ENCODE results near the gene SLC13A2.
"Not testable (repeated sequence)": the region's sequence is repeated elsewhere in the genome, so short reads cannot be mapped to it uniquely, and the experiment has no call there.

The SLC13A2 gene, protein sequence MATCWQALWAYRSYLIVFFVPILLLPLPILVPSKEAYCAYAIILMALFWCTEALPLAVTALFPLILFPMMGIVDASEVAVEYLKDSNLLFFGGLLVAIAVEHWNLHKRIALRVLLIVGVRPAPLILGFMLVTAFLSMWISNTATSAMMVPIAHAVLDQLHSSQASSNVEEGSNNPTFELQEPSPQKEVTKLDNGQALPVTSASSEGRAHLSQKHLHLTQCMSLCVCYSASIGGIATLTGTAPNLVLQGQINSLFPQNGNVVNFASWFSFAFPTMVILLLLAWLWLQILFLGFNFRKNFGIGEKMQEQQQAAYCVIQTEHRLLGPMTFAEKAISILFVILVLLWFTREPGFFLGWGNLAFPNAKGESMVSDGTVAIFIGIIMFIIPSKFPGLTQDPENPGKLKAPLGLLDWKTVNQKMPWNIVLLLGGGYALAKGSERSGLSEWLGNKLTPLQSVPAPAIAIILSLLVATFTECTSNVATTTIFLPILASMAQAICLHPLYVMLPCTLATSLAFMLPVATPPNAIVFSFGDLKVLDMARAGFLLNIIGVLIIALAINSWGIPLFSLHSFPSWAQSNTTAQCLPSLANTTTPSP

DNA sequence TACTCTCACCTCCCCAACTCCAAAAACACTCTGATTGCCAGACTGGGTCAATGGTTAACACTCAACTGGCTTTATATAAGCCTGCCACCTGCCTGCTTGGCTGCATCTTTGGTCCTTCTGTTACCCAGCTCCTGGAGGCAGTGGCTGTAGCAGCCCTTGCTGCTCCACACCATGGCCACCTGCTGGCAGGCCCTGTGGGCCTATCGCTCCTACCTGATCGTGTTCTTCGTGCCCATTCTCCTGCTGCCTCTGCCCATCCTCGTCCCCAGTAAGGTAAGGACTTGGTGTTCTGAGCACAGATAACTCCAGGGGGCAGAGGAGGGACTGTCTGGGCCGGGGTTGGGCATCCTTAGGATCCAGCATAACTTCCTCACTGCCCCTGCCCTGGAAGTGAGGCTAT, at the start of gene SLC13A2:
TSS of gene SLC13A2 (plus strand) at position 103 of the 400 bp plus-strand sequence. CDS start at position 172, 69 bp downstream.
- no peak for DNase-seq

DNA sequence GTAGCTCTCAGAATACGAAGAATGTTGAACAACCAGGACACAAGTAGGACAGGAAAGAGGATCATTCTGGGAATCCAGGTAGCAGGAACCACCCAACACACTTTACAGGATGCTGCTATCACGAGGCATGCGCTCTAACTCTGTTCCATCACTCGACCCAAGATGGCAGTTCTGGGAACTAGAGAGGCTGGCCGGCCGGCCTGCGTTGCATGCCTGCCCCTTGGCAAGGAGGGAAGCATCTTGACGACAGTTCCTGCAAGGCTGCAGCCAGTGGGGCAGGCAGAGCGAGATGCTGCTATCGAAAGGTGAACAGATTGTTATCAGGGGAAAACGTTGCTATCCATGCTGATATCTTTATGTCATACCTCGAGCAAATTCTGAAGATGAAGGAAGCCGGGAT, 48.2 kb upstream of the SLC13A2 start:
- no peak for DNase-seq

DNA sequence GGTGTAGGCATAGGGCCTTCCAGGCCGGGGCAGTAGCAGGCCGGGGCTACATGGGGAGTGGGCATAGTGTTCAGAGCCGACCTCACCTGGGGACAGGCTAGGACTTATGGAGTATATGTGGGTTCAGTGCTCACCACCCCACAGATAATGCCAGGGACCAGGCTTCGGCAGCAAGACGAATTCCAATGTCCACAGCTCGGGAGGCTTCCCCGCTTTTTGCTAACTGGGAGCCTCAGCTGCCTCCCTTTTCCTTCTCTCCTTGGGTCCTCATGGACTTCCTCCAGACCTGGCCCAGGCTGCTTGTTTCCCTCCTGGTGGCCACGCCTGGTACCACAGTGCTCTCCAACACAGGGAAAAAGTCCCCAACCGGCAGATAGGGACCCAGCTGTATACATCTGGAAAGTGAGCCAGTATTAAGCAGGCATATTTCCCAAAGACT, 47.3 kb upstream of the SLC13A2 start:
- no peak for DNase-seq

DNA sequence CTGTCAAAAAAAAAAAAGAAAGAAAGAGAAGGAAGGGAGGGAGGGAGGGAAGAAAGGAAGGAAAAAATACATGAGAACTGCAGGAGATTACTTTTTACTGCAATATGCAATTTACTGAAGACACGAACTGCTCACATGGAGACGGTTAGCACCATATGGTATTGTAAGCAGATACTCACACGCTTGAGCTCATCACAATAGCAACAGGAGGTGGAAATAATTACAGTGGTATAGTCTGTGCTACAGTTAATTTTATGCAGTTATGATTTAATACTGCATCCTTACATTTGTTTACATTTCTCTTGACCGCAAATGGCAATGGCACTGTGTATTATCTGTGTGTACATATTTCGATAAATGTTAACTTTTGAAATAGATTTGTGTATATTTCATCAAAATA, 46.1 kb upstream of the SLC13A2 start:
- DNase-seq: no peak

DNA sequence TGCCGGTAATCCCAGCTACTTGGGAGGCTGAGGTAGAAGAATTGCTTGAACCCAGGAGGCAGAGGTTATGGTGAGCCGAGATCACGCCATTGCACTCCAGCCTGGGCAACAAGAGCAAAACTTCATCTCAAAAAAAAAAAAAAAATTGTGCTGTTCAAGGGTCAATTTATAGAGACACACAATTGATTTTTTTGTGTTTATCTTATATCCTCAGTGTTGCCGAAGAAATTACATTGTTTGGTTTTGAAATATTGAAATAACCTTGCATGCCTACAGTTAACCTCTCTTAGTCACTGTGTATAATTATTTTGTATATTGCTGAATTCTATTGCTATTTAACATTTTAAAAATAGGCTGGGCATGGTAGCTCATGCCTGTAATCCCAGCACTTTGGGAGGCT, 45.5 kb upstream of the SLC13A2 start:
- not testable (repeated sequence) for DNase-seq

DNA sequence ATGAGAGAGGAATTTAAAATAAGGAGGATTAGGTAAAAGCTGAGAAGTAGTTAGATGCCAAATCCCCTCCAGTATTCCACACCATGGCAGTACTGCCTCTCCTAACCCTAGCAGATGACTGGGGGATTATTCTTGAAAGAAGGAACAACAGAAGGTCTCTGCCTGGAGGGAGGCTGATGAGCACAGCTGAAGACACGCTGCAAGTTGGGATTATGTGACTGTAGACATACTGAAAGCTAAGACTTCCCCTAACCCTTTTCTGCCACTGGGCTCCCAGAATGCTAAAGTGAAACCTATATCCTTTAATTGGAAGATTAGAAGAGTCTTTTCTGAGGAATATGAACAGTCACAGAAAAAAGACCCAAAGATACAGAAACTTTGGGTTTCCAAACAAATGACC, 39.7 kb upstream of the SLC13A2 start:
- DNase-seq: no peak

DNA sequence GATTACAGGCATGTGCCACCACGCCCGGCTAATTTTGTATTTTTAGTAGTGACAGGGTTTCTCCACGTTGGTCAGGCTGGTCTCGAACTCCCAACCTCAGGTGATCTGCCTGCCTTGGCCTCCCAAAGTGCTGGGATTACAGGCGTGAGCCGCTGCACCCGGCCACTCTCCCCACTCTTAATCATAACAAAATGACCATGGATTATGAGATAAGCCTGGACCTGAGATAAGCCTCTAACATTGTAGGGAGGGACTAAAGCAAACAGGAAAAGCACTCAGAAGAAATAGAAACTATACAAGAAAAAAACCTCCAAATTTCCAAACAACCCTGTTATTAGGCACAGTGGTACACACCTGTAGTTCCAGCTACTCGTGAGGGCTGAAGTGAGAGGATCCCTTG, 39.1 kb upstream of the SLC13A2 start:
- DNase-seq: not testable (repeated sequence)

DNA sequence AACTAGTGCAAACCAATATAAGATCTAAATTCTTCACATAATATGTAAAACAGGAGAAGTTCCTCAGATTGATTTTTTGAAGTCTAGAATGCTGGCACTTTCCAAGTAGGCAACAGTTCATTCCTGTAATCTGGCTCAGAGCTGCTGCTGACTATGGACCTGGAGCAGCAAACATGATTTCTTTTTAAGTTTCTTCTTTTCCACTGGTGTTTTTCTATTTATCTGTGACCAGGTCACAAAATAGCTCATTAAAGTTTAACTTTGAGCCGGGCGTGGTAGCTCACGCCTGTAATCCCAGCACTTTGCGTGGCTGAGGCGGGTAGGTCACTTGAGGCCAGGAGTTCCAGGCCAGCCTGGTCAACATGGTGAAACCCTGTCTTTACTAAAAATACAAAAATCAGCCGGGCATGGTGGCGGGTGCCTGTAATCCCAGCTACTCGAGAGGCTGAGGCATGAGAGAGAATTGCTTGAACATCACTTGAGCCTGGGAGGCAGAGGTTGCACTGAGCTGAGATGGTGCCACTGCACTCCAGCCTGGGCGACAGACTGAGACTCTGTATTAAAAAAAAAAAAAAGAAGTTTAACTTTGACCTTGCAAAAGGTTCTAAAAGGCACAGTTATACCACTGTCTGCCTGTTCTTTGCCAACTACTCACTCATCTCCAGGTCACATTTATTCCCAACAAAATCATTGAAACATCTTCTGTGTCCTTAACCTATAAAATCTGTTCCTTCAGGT, 29.4 kb upstream of the SLC13A2 start:
- no peak for DNase-seq

DNA sequence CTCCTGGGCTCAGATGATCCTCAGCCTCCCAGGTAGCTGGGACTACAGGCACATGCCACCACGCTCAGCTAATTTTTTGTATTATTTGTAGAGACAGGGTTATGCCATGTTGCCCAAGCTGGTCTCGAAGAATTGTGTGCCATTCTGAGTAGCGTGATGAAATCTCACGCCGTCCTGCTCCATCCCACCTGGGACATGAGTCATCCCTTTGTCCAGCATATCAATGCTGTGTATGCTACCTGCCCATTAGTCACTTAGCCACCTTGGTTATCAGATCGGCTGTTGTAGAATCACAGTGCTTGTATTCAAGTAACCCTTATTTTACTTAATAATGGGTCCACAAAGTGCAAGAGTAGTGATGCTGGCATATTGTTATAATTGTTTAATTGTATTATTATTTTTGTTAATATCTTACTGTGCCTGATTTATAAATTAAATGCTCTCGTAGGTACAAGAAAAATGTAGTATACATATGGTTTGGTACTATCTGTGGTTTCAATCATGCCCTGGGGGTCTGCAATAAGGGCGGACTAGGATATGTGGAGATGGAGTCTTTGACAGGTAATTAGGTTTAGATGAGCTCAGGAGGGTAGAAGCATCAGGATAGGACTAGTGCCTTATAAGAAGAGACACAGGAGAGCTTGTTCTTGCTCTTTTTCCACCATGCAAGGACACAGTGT, 26.6 kb upstream of the SLC13A2 start:
- no peak for DNase-seq

DNA sequence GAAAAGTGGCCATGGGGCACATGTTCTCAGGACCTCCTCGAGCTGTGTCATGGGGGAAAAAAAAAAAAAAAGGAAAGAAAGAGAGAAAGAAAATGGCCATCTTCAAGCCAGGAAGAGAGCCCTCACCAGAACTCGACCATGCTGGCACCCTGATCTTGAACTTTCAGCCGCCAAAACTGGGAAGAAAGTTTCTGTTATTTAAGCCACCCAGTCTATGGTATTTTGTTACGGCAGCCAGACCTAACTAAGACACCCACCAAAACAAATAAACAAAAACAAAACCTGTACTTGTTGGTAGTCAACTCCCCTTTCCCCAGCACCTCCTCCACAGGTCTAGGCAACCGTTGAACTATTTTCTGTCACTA, 26.1 kb upstream of the SLC13A2 start:
- DNase-seq: no peak

DNA sequence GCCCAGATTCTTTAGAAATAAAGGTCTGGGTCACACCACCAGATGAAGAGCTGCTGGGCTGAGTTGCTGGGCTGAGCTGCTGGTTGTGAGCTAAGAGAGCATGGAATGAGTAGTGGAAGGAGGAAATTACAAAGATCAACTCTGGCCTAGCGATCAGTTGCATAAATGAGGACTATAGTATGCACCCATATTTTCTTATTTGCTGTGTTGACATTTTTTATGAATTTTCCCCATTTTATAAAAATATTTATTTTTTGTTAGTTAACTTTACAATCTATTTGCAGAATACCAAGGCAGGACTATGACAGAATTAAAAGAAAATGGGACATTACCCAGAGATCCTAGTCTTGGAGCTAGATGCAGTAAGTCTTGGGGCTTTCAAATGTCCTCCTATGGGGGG, 23.6 kb upstream of the SLC13A2 start:
- DNase-seq: no peak

DNA sequence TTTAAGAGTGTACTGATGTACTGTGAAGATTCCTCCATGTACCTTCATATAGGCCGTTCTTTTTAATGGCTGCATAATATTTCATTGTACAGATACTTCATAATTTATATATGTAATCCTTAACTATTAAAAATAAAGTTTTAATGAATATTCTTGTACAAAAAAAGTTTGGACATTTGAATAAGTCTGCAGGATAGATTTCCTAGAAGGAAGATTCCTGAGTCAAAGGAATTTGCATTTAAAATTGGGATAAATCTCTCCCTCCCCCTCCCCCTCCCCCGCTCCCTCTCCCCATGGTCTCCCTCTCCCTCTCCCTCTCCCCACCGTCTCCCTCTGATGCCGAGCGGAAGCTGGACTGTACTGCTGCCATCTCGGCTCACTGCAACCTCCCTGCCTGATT, 15.6 kb upstream of the SLC13A2 start:
- no peak for DNase-seq

DNA sequence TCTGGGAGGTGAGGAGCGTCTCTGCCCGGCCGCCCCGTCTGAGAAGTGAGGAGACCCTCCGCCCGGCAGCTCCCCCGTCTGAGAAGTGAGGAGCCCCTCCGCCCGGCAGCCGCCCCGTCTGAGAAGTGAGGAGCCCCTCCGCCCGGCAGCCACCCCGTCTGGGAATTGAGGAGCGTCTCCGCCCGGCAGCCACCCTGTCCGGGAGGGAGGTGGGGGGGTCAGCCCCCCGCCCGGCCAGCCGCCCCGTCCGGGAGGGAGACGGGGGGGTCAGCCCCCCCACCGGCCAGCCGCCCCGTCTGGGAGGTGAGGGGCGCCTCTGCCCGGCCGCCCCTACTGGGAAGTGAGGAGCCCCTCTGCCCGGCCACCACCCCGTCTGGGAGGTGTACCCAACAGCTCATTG, 14.6 kb upstream of the SLC13A2 start:
- not testable (repeated sequence) for DNase-seq

DNA sequence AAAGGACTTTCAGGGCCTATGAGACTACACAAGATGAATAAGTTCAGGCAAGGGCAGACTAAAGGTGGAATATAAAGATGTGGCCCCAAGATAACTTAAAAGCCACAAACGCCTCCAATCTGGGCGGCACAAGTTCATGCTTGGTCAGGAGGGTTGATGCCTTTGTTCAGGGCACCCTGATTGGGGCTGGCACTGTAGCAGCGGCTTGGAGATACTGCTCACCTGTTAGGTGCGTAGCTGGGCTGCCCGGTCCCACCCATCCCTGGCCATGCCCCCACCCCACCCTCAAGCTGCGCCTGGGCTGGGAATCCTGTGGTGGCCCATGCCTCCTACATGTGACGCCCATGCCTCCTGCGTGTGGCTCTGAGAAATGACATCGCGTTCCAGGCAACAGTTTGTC, 12.5 kb upstream of the SLC13A2 start:
- DNase-seq: no peak

DNA sequence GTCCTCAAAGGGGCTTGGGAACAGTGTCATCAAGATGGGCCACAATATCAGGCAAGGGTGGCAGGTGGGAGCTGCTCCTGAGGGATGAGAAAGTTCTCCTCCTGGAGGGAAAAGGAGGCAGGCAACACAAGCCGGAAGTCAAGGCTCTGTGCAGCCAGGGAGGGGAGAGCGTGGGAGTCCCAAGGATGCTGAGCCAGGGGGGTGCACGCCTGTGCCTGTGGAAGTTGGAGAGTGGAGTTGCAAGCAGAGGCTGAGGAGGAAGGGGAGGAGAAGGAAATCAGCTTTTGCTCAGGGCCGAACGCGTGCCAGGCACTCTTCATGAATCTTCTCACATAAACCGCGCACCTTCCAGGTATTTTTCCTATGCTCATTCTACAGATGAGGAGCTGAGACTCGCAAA, 7.4 kb upstream of the SLC13A2 start:
- no peak for DNase-seq

DNA sequence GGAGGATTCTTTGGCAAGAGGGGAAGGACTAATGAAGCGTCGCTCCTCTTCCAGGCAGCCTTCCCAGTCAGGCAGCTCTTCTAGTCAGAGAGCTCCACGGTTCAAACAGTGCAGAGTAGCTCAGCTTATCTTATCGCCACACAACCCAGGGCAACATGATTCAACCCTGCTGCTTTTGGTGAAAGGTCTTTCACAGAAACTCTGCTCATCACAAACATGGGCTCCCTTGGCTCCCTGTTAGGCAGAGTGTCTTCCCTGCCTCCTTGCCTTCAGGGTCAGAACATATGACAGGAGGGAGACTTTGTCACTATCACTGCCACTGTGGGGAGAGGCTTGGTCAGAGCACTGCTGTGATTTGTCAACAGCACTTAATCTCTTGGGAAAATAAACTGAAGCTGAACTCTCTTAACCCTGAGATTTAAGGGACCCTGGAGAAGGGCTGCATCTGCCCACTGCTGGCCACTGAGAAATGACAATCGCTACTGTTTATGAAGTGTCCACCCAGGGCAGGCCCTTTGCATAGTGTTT, 6.9 kb upstream of the SLC13A2 start:
- DNase-seq: no peak

DNA sequence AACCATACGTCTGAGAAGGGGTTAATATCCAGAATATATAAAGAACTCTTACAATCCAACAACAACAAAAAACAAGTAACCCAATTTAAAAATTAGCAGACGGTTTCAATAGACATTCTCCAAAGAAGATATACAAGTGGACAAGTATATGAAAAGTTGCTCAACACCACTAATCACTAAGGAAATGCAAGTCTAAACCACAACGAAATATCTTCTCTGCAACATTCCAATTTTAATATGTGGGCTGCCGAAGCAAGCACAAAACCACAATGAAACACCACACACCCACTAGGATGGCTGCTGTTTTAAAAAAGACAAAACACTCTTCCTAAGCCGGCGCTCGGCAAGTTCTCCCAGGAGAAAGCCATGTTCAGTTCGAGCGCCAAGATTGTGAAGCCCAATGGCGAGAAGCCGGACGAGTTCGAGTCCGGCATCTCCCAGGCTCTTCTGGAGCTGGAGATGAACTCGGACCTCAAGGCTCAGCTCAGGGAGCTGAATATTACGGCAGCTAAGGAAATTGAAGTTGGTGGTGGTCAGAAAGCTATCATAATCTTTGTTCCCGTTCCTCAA, 5.9 kb upstream of the SLC13A2 start:
- no peak for DNase-seq

DNA sequence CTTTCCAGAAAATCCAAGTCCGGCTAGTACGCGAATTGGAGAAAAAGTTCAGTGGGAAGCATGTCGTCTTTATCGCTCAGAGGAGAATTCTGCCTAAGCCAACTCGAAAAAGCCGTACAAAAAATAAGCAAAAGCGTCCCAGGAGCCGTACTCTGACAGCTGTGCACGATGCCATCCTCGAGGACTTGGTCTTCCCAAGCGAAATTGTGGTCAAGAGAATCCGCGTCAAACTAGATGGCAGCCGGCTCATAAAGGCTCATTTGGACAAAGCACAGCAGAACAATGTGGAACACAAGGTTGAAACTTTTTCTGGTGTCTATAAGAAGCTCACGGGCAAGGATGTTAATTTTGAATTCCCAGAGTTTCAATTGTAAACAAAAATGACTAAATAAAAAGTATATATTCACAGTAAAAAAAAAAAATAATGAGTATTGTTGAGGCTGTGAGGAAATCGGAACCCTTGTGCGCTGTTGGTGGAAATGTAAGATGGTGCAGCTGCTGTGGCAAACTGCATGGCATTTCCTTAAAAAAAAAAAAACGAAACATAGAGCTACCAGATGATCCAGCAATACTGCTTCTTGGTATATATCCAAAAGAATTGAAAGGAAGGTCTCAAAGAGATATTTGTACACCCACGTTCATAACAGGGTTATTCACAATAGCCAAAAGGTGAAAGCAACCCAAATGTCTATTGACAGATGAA, 5.3 kb upstream of the SLC13A2 start:
- DNase-seq: not testable (repeated sequence)

DNA sequence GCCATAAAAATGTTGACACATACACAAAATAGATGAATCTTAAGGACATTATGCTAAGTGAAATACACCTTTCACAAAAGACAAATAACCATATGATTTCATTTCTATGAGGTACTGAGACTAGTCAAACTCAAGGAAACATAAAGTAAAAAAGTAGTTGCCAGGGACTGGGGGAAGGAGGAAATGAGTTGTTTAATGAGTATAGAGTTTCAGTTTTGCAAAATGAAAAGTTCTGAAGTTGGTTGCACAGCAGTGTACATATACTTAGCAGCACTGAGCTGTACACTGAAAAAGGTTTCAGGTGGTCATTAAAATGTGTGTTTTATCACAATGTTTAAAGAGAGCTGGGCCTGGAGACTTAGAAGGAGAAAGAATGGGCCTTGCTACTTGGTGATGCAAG, 4.7 kb upstream of the SLC13A2 start:
- no peak for DNase-seq

DNA sequence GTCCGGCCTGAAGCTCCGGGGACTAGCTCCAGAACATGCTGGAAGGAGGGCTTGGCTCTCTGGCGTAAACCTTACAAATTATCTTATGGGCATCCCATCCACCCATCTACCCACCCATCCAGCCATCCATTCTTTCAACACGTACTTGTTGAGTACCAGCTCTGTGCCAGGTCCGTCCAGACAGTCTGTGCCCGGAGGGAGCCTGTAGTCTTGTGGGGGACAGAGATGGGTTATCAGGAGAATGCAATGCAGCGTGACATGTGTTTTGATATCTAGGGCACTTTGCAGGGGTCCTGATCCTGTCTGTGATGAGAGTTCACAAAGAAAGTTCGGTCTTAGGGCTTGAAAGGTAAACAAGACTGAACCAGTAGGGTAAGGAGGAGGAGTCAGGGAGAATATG, 4.1 kb upstream of the SLC13A2 start:
- no peak for DNase-seq

DNA sequence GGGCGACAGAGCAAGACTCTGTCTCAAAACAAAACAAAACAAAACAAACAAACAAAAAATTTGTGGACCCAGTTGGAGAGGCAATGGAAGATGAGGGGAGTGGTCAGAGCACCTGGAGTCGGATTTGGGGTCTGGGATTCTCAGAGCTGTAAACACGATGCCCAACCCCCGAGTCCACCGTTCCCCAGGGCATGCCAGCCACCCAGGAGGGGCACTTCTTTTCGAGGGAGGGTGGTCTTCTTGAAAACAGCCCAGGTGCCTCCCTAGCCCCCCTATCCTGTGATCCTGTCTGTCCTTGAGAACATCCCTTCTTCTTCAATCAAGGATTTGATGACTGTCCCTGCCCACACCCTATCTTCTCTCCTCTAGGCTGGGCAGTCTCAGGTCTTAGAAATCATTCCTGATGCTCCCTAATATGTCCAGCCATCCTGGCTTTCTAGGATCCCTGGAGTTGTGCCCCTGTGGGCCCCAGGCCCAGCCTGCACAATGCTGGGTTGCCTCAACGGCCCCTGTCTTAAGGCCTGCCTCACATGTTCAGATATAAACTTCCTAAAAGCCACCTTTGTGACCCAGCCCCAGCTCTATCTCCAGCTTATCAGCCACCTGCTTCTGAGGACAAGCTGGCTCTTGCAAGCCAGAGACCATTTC, 3.1 kb upstream of the SLC13A2 start:
- no peak for DNase-seq
